ENCODE results near the gene PTPRQ.
"Not testable (repeated sequence)": the region's sequence is repeated elsewhere in the genome, so short reads cannot be mapped to it uniquely, and the experiment has no call there.

The PTPRQ gene

DNA sequence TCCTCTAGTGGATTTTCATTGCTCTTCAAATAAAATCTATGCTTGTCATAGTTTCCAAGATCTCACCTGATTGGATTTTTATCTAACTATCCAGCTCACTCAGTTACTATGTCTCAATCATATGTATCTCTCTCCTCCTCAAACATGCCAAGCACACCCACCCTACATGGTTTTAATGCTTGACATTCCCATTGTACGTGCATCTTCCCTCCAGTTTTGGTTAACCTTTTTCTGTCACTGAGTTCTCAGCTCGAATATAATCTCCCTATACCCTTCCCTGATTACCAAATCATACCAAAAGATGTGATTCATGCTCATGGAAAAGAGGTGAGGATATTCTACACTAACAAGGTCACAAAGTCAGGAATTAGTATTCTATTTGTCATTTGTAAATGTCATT, 12.0 kb upstream of the PTPRQ start:
- in situ Hi-C loops (cut with MboI; ENCODE audit: low sequenced_read_pairs), result no loop called here
- H3K27me3 ChIP-seq (ENCODE audit: low read depth), result no peaks in the 10 kb centered on the region
- H3K4me3 ChIP-seq, result no peak overlapping the region
- no peak for DNase-seq (ENCODE audit: low spot score in 2 of 2)
- no peaks in the 10 kb centered on the region for H3K9me3 ChIP-seq
- H3K36me3 ChIP-seq (replicated peaks), result no peaks in the 10 kb centered on the region
- no peaks in the 10 kb centered on the region; the same call in 1 of the 2 replicates for H3K4me1 ChIP-seq

DNA sequence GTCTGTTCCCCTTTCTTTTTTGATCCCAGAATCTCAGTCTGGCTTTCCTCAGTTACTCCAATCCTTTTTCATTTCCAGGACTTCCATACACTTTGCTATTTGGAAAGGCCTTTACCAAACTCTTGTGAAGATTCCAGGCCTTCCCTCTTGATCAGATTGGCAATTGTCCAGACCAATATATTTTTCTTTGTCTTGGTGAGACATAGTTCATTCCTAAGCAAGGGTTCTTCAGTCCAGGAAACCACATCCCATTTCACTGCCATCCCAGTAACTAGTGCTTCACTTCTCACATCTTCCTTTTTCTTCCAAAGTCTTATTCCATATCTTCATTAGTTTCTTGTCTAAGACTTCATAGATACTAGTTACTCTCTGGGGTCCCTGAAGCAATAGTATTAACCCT, 2.1 kb upstream of the PTPRQ start:
- Histone ChIP-seq H3K27me3 (ENCODE audit: low read depth) (no peaks in the 10 kb centered on the region), H3K36me3 (replicated peaks) (no peaks in the 10 kb centered on the region), H3K4me3 (no peak overlapping the region), H3K4me1 (no peaks in the 10 kb centered on the region), H3K9me3 (no peaks in the 10 kb centered on the region)
- no peak for DNase-seq (ENCODE audit: low spot score in 2 of 2)
- in situ Hi-C loops (cut with MboI; ENCODE audit: low sequenced_read_pairs), result no loop called here

DNA sequence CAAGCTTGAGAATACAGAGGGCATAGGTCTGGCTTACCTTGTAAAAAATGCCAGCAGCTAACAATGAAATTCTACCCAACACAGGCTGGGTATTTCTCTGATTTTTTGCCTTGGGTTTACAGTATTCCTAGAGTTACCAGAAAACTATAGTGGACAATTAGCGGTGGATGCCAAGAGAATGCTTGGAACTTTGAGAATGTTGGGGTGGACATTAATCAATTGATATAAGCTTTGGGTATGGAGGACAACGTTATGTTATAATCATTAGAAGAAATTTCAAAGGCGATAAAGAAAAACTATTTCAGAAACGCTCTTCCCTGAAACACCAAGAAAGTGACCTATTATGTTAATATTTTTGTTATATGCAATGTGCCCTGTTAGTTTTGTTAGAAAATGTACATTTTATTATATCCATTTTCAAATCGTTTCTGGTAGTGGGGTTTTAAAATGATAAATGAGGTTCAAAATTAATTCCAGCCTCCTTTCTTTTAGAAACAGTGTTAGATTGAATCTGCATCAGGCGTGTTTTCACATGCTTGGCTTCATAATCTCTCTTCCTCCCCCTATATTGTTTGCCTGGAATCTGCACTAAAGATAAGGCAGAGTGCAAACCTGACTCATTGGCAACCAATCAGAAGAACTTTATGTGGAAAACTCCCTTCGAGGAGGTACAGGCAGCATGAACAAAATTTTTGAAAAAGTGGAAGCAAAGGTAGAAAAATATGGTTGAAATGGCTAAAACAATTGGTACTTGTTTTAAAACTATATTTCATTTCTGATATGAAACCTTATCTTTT, 1.4 kb upstream of the PTPRQ start:
- in situ Hi-C loops (cut with MboI; ENCODE audit: low sequenced_read_pairs), result no loop called here
- H3K36me3 ChIP-seq (replicated peaks), result no peaks in the 10 kb centered on the region
- no peak for DNase-seq (ENCODE audit: low spot score in 2 of 2)

DNA sequence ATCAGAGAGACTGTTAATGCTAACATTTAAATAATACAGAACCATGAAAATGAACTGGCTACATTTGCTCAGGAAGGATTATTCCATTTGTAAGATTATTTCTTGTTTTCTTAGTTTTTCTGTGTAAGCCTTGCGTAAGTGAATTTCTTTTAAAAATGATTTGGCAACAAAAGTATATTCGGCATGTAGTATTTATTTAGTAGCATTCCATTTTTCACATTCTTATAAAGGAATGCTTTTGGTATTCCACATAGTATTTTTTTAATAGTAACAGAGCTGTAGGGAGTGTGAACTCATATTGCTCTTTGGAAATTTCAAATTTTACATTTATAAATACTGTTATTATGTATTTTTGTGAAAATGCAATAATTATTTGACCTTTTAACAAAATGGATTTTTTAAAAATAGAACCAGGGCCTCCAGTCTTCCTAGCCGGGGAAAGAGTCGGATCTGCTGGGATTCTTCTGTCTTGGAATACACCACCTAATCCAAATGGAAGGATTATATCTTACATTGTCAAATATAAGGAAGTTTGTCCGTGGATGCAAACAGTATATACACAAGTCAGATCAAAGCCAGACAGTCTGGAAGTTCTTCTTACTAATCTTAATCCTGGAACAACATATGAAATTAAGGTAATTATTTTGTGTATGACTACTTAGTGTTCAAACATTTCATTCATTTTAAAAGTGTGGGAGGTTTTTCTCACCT, 1.2 kb downstream of the PTPRQ start:
- H3K4me3 ChIP-seq, result no peak overlapping the region
- H3K36me3 ChIP-seq (replicated peaks), result no peaks in the 10 kb centered on the region
- in situ Hi-C loops (cut with MboI; ENCODE audit: low sequenced_read_pairs), result no loop called here
- no peaks in the 10 kb centered on the region for H3K4me1 ChIP-seq
- no peak for DNase-seq (ENCODE audit: low spot score in 2 of 2)
- no peaks in the 10 kb centered on the region for H3K9me3 ChIP-seq
- H3K27me3 ChIP-seq (ENCODE audit: low read depth), result no peaks in the 10 kb centered on the region

More for the DNA sequence above, 1.4 kb upstream of the PTPRQ start:
- H3K4me3 ChIP-seq, result no peak overlapping the region
- H3K9me3 ChIP-seq, result no peaks in the 10 kb centered on the region
- H3K27me3 ChIP-seq (ENCODE audit: low read depth), result no peaks in the 10 kb centered on the region
- H3K4me1 ChIP-seq, result no peaks in the 10 kb centered on the region

DNA sequence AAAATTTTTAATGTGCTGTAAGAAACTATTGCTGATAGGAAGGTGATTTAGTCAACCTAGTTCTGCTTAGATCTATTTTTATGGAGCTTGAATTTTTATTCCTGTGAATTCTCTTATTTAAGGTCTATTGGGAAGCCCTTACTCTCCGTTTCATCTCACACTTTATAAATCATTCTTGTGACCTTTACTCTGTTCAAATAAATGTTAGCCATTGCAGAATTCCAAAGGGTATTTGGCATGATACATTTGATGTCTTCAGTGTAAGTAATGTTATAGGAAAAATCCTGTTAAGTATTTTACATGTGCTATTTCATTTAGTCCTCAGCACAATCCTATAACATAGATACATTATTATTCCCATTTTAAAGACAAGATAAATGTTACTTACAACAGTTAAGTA, 12.5 kb downstream of the PTPRQ start:
- in situ Hi-C loops (cut with MboI; ENCODE audit: low sequenced_read_pairs), result no loop called here
- no peak overlapping the region for H3K4me3 ChIP-seq
- H3K9me3 ChIP-seq, result no peaks in the 10 kb centered on the region
- H3K4me1 ChIP-seq, result no peaks in the 10 kb centered on the region
- H3K27me3 ChIP-seq (ENCODE audit: low read depth), result no peaks in the 10 kb centered on the region
- DNase-seq (ENCODE audit: low spot score in 2 of 2), result no peak
- H3K36me3 ChIP-seq (replicated peaks), result no peaks in the 10 kb centered on the region

DNA sequence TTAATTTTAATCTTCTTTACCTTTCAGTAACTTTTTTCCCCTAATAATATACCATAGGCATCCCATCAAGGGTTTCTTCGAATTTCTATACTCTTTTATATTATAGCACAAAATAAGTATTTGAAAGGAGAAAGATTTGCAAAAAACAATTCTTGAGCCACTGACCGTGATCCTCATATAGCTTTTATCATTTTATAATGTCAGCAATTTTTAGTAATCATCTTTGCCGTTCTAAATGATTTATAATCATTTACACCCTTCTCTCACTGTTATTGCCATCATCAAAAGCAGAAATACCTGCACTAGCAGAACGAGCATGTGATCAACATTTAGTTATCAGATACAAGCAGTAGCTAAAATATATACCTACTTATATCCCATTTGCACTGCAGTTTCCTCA, 16.9 kb downstream of the PTPRQ start:
- H3K4me3 ChIP-seq, result no peak overlapping the region
- DNase-seq (ENCODE audit: low spot score in 2 of 2), result no peak
- in situ Hi-C loops (cut with MboI; ENCODE audit: low sequenced_read_pairs), result no loop called here

DNA sequence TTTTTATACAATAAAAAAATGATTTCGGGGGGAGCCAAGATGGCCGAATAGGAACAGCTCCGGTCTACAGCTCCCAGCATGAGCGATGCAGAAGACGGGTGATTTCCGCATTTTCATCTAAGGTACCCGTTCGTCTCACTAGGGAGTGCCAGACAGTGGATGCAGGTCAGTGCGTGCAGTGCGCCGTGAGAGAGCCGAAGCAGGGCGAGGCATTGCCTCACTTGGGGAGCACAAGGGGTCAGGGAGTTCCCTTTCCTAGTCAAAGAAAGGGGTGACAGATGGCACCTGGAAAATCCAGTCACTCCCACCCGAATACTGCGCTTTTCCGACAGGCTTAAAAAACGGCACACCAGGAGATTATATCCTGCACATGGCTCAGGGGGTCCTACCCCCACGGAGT, 17.8 kb downstream of the PTPRQ start:
- in situ Hi-C loops (cut with MboI; ENCODE audit: low sequenced_read_pairs); H3K27me3 ChIP-seq (ENCODE audit: low read depth); H3K36me3 ChIP-seq (replicated peaks); DNase-seq (ENCODE audit: low spot score in 2 of 2); H3K4me1 ChIP-seq; H3K4me3 ChIP-seq; H3K9me3 ChIP-seq: not testable (repeated sequence)

More for the DNA sequence above, 16.9 kb downstream of the PTPRQ start:
- H3K9me3 ChIP-seq, result no peaks in the 10 kb centered on the region
- H3K4me1 ChIP-seq, result no peaks in the 10 kb centered on the region
- no peaks in the 10 kb centered on the region for H3K27me3 ChIP-seq (ENCODE audit: low read depth)
- H3K36me3 ChIP-seq (replicated peaks), result no peaks in the 10 kb centered on the region

DNA sequence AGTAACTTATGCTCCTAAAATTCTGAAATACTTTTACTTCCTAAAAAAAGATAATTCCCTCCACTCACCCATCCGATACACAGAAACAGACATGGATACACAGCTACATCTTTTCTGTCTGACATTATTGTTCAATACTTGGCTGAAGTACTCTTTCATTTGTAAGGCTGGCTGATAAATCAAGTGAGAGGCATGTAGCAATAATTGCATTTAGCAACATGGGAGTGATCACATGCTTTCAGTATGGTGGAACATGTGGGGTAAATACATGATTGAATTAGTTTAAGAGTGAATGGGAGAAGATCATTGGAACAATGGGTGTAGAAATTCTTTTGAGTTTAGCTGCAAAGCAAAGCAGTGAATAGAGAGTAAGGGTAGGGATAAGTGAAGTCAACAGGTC, 25.6 kb downstream of the PTPRQ start:
- in situ Hi-C loops (cut with MboI; ENCODE audit: low sequenced_read_pairs), result no loop called here
- no peaks in the 10 kb centered on the region for H3K9me3 ChIP-seq

DNA sequence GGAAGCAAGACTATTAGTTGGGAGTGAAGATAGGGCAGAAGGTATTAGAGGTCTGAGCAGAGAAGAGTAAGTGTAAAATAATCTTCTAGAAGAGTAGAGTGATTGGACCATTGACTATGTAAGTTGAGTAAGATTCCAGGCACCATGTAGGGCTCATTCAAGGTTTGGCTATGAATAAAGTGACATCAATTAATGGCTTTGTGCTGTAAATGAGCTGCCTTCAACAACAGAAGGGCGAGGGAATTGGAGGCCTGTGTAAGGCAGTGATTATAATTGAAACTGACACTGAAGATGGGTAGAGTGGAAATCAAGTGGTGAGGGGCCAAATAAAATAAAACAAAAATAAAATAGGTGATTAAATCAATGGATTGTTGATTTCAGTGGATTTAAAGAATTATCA, 26.4 kb downstream of the PTPRQ start:
- Histone ChIP-seq H3K9me3 (no peaks in the 10 kb centered on the region), H3K36me3 (replicated peaks) (no peaks in the 10 kb centered on the region), H3K4me3 (no peak overlapping the region), H3K27me3 (ENCODE audit: low read depth) (no peaks in the 10 kb centered on the region), H3K4me1 (no peaks in the 10 kb centered on the region)
- in situ Hi-C loops (cut with MboI; ENCODE audit: low sequenced_read_pairs), result no loop called here
- peak; percentile 7 to 14 for DNase-seq (ENCODE audit: low spot score in 2 of 2)

More for the DNA sequence above, 25.6 kb downstream of the PTPRQ start:
- DNase-seq (ENCODE audit: low spot score in 2 of 2), result no peak
- H3K4me3 ChIP-seq, result no peak overlapping the region
- no peaks in the 10 kb centered on the region for H3K4me1 ChIP-seq
- no peaks in the 10 kb centered on the region for H3K27me3 ChIP-seq (ENCODE audit: low read depth)
- H3K36me3 ChIP-seq (replicated peaks), result no peaks in the 10 kb centered on the region

DNA sequence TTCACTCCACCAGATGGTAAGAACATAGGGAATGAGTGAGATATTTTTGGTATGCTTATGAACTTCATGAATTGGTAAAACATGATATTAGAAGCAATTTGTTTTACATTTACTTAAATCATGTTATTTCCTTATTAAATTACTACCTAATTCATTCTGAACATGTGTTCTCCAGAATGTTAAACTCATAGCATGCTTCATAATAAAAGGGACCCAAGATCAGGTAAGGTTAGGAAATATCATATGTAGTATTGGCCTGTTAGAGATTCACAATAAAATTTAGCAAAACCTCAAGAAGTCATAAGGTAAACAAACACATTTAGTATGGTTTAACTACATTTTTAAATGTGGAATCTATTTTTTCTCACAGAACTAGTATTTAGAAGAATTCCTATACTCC, 28.2 kb downstream of the PTPRQ start:
- Histone ChIP-seq H3K36me3 (replicated peaks) (no peaks in the 10 kb centered on the region), H3K4me3 (no peak overlapping the region), H3K4me1 (no peaks in the 10 kb centered on the region), H3K9me3 (no peaks in the 10 kb centered on the region), H3K27me3 (ENCODE audit: low read depth) (no peaks in the 10 kb centered on the region)
- in situ Hi-C loops (cut with MboI; ENCODE audit: low sequenced_read_pairs), result no loop called here
- DNase-seq (ENCODE audit: low spot score in 2 of 2), result no peak

DNA sequence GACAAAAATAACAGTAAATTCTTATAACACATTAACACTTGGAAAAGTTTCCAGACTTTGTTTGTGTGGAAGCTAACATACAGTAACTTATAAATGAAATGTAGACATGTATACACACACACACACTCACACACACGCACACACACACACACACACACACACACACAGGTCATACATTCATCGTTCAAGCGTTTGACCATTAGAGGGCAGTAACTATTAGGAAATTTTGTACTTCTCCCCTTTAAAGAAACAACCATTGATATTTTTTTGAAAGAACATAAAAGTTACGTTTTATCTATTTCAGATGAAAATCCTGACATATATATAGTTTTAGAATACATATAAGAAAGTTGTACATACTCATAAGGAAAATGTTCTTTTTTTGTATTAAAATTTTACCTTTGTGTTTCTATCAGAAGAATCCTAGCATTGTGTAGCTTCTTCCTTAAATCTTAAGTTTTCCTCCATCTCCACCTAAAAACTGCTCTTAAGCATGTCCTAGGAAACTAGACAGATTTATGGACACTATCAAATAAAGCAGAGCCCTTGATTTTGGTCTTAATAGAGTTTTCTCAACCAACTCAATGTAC, 29.0 kb downstream of the PTPRQ start:
- H3K27me3 ChIP-seq (ENCODE audit: low read depth), result no peaks in the 10 kb centered on the region
- no peaks in the 10 kb centered on the region for H3K36me3 ChIP-seq (replicated peaks)
- peak; percentile 13 to 32 for DNase-seq (ENCODE audit: low spot score in 2 of 2)
- no peaks in the 10 kb centered on the region for H3K4me1 ChIP-seq
- H3K9me3 ChIP-seq, result no peaks in the 10 kb centered on the region
- in situ Hi-C loops (cut with MboI; ENCODE audit: low sequenced_read_pairs), result no loop called here
- no peak overlapping the region for H3K4me3 ChIP-seq

DNA sequence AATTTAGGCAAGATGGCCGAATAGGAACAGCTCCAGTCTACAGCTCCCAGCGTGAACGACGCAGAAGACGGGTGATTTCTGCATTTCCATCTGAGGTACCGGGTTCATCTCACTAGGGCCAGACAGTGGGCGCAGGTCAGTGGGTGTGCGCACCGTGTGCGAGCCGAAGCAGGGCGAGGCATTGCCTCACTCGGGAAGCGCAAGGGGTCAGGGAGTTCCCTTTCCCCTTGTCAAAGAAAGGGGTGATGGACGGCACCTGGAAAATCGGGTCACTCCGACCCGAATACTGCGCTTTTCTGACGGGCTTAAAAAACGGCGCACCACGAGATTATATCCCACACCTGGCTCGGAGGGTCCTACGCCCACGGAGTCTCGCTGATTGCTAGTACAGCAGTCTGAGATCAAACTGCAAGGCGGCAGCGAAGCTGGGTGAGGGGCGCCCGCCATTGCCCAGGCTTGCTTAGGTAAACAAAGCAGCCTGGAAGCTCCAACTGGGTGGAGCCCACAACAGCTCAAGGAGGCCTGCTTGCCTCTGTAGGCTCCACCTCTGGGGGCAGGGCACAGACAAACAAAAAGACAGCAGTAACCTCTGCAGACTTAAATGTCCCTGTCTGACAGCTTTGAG, 33.6 kb downstream of the PTPRQ start:
- H3K4me1 ChIP-seq; H3K27me3 ChIP-seq (ENCODE audit: low read depth); DNase-seq (ENCODE audit: low spot score in 2 of 2); H3K36me3 ChIP-seq (replicated peaks); H3K4me3 ChIP-seq; H3K9me3 ChIP-seq; in situ Hi-C loops (cut with MboI; ENCODE audit: low sequenced_read_pairs): not testable (repeated sequence)

DNA sequence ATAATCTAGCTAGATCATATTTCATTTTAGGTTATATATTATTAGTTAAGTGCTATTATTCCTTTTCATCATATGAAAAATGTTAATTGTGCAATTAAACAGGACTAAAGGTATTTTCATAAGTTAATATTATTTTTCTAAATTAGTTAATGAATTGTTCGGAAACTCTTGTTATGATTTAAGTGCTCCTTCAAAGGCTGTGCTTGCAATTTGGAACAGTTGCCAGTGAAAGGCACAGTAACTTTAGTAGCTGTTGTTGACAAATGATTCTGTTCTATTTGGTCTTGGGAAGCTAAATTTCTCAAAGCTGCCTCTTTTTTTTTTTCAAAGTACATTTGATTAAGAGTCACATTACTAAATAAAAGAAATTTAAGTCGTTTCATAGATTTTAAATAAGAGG, 40.7 kb downstream of the PTPRQ start:
- Histone ChIP-seq H3K4me3 (no peak overlapping the region), H3K36me3 (replicated peaks) (no peaks in the 10 kb centered on the region), H3K4me1 (no peaks in the 10 kb centered on the region), H3K27me3 (ENCODE audit: low read depth) (no peaks in the 10 kb centered on the region), H3K9me3 (0 out of 2 replicates have a peak, but pooled peaks cover 2% of the 10 kb centered on the region)
- in situ Hi-C loops (cut with MboI; ENCODE audit: low sequenced_read_pairs), result no loop called here
- DNase-seq (ENCODE audit: low spot score in 2 of 2), result no peak
